GM12878 (cell line): Measurements from ENCODE around the gene TMEM207.

Experiments
- ASH2L ChIP-seq: fragments of 300-600, 200-600 bp; sonication (generic); IDR thresholded peaks from 2 replicates; pipeline ENCODE4 v1.6.1; 2017; ENCODE audit warnings: low read depth, mild to moderate bottlenecking, borderline replicate concordance
- BCL11A ChIP-seq: IDR thresholded peaks from 2 replicates; pipeline ENCODE4 v1.6.1; 2011; ENCODE audit warnings: low read depth, low read length
- BMI1 ChIP-seq: fragments of 450-650 bp; IDR thresholded peaks from 2 replicates; pipeline ENCODE4 v1.6.1; 2016; ENCODE audit warnings: mild to moderate bottlenecking, moderate library complexity, borderline replicate concordance
- EZH2 ChIP-seq: IDR thresholded peaks from 2 replicates; pipeline ENCODE4 v1.6.1; 2012; ENCODE audit warnings: low read depth, mild to moderate bottlenecking, control low read depth, inconsistent platforms, low read length, borderline replicate concordance; ENCODE audit not compliant: control insufficient read depth
- MTA2 ChIP-seq: fragments of 450-650 bp; IDR thresholded peaks from 2 replicates; pipeline ENCODE4 v1.6.1; 2016; ENCODE audit warnings: low read depth, mild to moderate bottlenecking, moderate library complexity
- NR2C1 ChIP-seq: fragments of 450-650 bp; IDR thresholded peaks from 2 replicates; pipeline ENCODE4 v1.6.1; 2017; ENCODE audit warnings: antibody characterized with exemption, mild to moderate bottlenecking, moderate library complexity
- POLR2A ChIP-seq: IDR thresholded peaks from 2 replicates; pipeline ENCODE4 v1.6.1; 2011; ENCODE audit warnings: low read depth, mild to moderate bottlenecking, low read length
- POLR2AphosphoS5 ChIP-seq: IDR thresholded peaks from 2 replicates; pipeline ENCODE4 v1.6.1; 2011; ENCODE audit warnings: mild to moderate bottlenecking, low read length, inconsistent platforms
- SRF ChIP-seq, 2 experiments: IDR thresholded peaks; 2 replicates each; pipeline ENCODE4 v1.6.1; 2011; ENCODE audit warnings: low read depth in 2 of 2, low read length in 2 of 2, mild to moderate bottlenecking in 1 of 2, moderate library complexity in 1 of 2
- YY1 ChIP-seq: IDR thresholded peaks from 2 replicates; pipeline ENCODE4 v1.6.1; 2011; ENCODE audit warnings: low read depth, mild to moderate bottlenecking, low read length
- TF ChIP-seq, protein P1 (sequence below), 3 experiments: IDR thresholded peaks in 2 of 3; conservative IDR thresholded peaks in 1 of 3; 2 replicates each; pipeline ENCODE4 v1.5.1; 2011; ENCODE audit warnings: low read depth in 3 of 3, low read length in 3 of 3, mild to moderate bottlenecking in 3 of 3, control low read depth in 2 of 3, moderate library complexity in 2 of 3, inconsistent platforms in 1 of 3, mixed read lengths in 1 of 3; ENCODE audit not compliant: control insufficient read depth in 2 of 3, insufficient read depth in 1 of 3; ENCODE audit errors: extremely low read depth in 1 of 3
- TF ChIP-seq, protein P2 (sequence below): IDR thresholded peaks from 2 replicates; pipeline ENCODE4 v1.6.1; 2012; ENCODE audit warnings: low read depth, low read length, improper control_type of control experiment
- TF ChIP-seq, protein P3 (sequence below): fragments of 450-650 bp; IDR thresholded peaks from 2 replicates; pipeline ENCODE4 v1.6.1; 2016; ENCODE audit warnings: mild to moderate bottlenecking

DNA sequence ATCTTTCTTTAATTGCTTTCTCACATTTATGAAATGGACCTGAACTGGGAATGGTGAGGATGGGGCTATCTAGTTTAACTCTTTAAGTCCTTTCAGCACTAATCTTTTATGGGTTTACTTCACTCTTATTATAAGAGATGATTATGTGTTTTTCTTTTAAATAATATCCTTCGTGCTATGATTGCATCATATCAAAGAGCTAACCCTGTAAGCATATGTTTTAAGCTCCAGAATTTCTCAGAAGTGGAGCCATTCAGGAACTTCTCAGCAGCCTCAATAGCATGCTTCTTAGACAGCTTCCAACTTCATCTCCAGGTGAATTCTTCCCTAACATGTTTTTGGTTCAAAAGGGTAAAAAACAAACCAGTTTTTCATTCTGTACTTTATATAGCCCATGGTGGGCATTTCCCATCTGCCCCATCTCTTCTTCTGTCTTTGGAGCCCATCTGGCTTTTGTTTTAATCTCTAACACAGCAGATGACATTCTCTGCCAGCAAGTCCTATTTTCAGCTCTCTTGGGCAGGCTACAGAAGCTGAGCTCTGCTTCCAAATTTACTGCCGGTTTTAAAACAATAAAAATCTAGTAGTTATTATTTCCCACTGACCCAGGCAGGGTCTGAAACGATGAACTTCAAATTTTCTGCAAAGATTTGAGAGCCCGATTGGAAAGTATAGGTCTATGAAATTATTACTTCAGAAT lies 37.4 kb upstream of the TMEM207 start:
- TF ChIP-seq, protein P1, sequence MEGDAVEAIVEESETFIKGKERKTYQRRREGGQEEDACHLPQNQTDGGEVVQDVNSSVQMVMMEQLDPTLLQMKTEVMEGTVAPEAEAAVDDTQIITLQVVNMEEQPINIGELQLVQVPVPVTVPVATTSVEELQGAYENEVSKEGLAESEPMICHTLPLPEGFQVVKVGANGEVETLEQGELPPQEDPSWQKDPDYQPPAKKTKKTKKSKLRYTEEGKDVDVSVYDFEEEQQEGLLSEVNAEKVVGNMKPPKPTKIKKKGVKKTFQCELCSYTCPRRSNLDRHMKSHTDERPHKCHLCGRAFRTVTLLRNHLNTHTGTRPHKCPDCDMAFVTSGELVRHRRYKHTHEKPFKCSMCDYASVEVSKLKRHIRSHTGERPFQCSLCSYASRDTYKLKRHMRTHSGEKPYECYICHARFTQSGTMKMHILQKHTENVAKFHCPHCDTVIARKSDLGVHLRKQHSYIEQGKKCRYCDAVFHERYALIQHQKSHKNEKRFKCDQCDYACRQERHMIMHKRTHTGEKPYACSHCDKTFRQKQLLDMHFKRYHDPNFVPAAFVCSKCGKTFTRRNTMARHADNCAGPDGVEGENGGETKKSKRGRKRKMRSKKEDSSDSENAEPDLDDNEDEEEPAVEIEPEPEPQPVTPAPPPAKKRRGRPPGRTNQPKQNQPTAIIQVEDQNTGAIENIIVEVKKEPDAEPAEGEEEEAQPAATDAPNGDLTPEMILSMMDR (IDR thresholded peaks at IDR 0.05 in 2 of 3, conservative IDR thresholded peaks at IDR 0.05 in 1 of 3; ENCODE audit: control insufficient read depth in 2 of 3, extremely low read depth in 1 of 3, insufficient read depth in 1 of 3, low read depth in 3 of 3, low read length in 3 of 3), result no peak
- no peak for TF ChIP-seq NR2C1
- no peak for TF ChIP-seq BCL11A
- TF ChIP-seq, protein P2, sequence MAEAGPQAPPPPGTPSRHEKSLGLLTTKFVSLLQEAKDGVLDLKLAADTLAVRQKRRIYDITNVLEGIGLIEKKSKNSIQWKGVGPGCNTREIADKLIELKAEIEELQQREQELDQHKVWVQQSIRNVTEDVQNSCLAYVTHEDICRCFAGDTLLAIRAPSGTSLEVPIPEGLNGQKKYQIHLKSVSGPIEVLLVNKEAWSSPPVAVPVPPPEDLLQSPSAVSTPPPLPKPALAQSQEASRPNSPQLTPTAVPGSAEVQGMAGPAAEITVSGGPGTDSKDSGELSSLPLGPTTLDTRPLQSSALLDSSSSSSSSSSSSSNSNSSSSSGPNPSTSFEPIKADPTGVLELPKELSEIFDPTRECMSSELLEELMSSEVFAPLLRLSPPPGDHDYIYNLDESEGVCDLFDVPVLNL, result no peak
- no peak for TF ChIP-seq SRF (IDR thresholded peaks at IDR 0.05; ENCODE audit: low read depth in 2 of 2, low read length in 2 of 2)
- TF ChIP-seq ASH2L, result no peak
- no peak for TF ChIP-seq YY1
- TF ChIP-seq MTA2, result no peak
- no peak for TF ChIP-seq BMI1
- TF ChIP-seq POLR2A, result no peak
- no peak for TF ChIP-seq EZH2
- TF ChIP-seq, protein P3, sequence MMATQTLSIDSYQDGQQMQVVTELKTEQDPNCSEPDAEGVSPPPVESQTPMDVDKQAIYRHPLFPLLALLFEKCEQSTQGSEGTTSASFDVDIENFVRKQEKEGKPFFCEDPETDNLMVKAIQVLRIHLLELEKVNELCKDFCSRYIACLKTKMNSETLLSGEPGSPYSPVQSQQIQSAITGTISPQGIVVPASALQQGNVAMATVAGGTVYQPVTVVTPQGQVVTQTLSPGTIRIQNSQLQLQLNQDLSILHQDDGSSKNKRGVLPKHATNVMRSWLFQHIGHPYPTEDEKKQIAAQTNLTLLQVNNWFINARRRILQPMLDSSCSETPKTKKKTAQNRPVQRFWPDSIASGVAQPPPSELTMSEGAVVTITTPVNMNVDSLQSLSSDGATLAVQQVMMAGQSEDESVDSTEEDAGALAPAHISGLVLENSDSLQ, result no peak
- TF ChIP-seq POLR2AphosphoS5, result no peak
